ENCODE results near the gene TICAM1.
"Not testable (repeated sequence)": the region's sequence is repeated elsewhere in the genome, so short reads cannot be mapped to it uniquely, and the experiment has no call there.

The TICAM1 gene

GRCh38 chr19:4822354-4822753 is 9.2 kb downstream of the TICAM1 start:
- H3K27me3 Mint-ChIP-seq; H3K36me3 Mint-ChIP-seq; H3K4me1 Mint-ChIP-seq (ENCODE audit: low read depth); H3K4me3 Mint-ChIP-seq; H3K9me3 Mint-ChIP-seq (ENCODE audit: low read depth); H3K27ac Mint-ChIP-seq: not testable (repeated sequence)

GRCh38 chr19:4821265-4821664 is 10.2 kb downstream of the TICAM1 start:
- Mint-ChIP-seq H3K27me3 (no peaks in the 10 kb centered on the region), H3K27ac (no peak overlapping the region), H3K4me1 (ENCODE audit: low read depth) (peaks cover 2% of the 10 kb centered on the region), H3K36me3 (peaks cover 2% of the 10 kb centered on the region), H3K9me3 (ENCODE audit: low read depth) (no peaks in the 10 kb centered on the region), H3K4me3 (no peak overlapping the region)

GRCh38 chr19:4817467-4818277 is 13.8 kb downstream of the TICAM1 start:
- Mint-ChIP-seq H3K36me3 (peaks cover 2% of the 10 kb centered on the region), H3K27ac (peak overlapping the region; percentile 58), H3K4me1 (ENCODE audit: low read depth) (peaks cover 9% of the 10 kb centered on the region), H3K4me3 (no peak overlapping the region), H3K9me3 (ENCODE audit: low read depth) (no peaks in the 10 kb centered on the region), H3K27me3 (no peaks in the 10 kb centered on the region)

GRCh38 chr19:4816950-4817278 is 14.6 kb downstream of the TICAM1 start:
- Mint-ChIP-seq H3K27me3 (no peaks in the 10 kb centered on the region), H3K4me1 (ENCODE audit: low read depth) (peaks cover 7% of the 10 kb centered on the region), H3K4me3 (no peak overlapping the region), H3K36me3 (peaks cover 2% of the 10 kb centered on the region), H3K9me3 (ENCODE audit: low read depth) (no peaks in the 10 kb centered on the region), H3K27ac (no peak overlapping the region)

GRCh38 chr19:4816202-4816949 is 15.1 kb downstream of the TICAM1 start:
- peaks cover 1% of the 10 kb centered on the region for H3K36me3 Mint-ChIP-seq
- H3K4me3 Mint-ChIP-seq = no peak overlapping the region
- no peak overlapping the region for H3K27ac Mint-ChIP-seq
- H3K9me3 Mint-ChIP-seq (ENCODE audit: low read depth) = no peaks in the 10 kb centered on the region
- no peaks in the 10 kb centered on the region for H3K27me3 Mint-ChIP-seq
- peaks cover 9% of the 10 kb centered on the region for H3K4me1 Mint-ChIP-seq (ENCODE audit: low read depth)

GRCh38 chr19:4815426-4816201 is 15.9 kb downstream of the TICAM1 start:
- no peaks in the 10 kb centered on the region for H3K36me3 Mint-ChIP-seq
- peak overlapping the region; percentile 81 for H3K27ac Mint-ChIP-seq
- no peaks in the 10 kb centered on the region for H3K9me3 Mint-ChIP-seq (ENCODE audit: low read depth)
- H3K4me1 Mint-ChIP-seq (ENCODE audit: low read depth) = peaks cover 9% of the 10 kb centered on the region
- H3K27me3 Mint-ChIP-seq = no peaks in the 10 kb centered on the region
- peak overlapping the region; percentile 82 for H3K4me3 Mint-ChIP-seq

- Mint-ChIP-seq H3K36me3 (no peaks in the 10 kb centered on the region), H3K4me1 (ENCODE audit: low read depth) (peaks cover 9% of the 10 kb centered on the region), H3K27ac (peak overlapping the region; percentile 81), H3K9me3 (ENCODE audit: low read depth) (no peaks in the 10 kb centered on the region), H3K27me3 (no peaks in the 10 kb centered on the region), H3K4me3 (peak overlapping the region; percentile 82)
These were observed 16.7 kb downstream of the TICAM1 start for GRCh38 chr19:4814625-4815425.

- no peaks in the 10 kb centered on the region for H3K36me3 Mint-ChIP-seq
- no peak overlapping the region for H3K27ac Mint-ChIP-seq
- H3K27me3 Mint-ChIP-seq = no peaks in the 10 kb centered on the region
- no peaks in the 10 kb centered on the region for H3K9me3 Mint-ChIP-seq (ENCODE audit: low read depth)
- peaks cover 9% of the 10 kb centered on the region for H3K4me1 Mint-ChIP-seq (ENCODE audit: low read depth)
- no peak overlapping the region for H3K4me3 Mint-ChIP-seq
These were observed 20.0 kb downstream of the TICAM1 start for GRCh38 chr19:4811328-4812131.

- peaks cover 2% of the 10 kb centered on the region for H3K4me1 Mint-ChIP-seq (ENCODE audit: low read depth)
- no peaks in the 10 kb centered on the region for H3K9me3 Mint-ChIP-seq (ENCODE audit: low read depth)
- no peak overlapping the region for H3K27ac Mint-ChIP-seq
- no peaks in the 10 kb centered on the region for H3K36me3 Mint-ChIP-seq
- H3K27me3 Mint-ChIP-seq = no peaks in the 10 kb centered on the region
- no peak overlapping the region for H3K4me3 Mint-ChIP-seq
These were observed 24.3 kb downstream of the TICAM1 start for GRCh38 chr19:4807188-4807587.

- Mint-ChIP-seq H3K27ac (no peak overlapping the region), H3K9me3 (ENCODE audit: low read depth) (no peaks in the 10 kb centered on the region), H3K27me3 (no peaks in the 10 kb centered on the region), H3K4me3 (no peak overlapping the region), H3K4me1 (ENCODE audit: low read depth) (no peaks in the 10 kb centered on the region), H3K36me3 (no peaks in the 10 kb centered on the region)
These were observed 25.1 kb downstream of the TICAM1 start for GRCh38 chr19:4806384-4806783.

- H3K27me3 Mint-ChIP-seq; H3K9me3 Mint-ChIP-seq (ENCODE audit: low read depth); H3K27ac Mint-ChIP-seq; H3K4me3 Mint-ChIP-seq; H3K4me1 Mint-ChIP-seq (ENCODE audit: low read depth); H3K36me3 Mint-ChIP-seq: not testable (repeated sequence)
These were observed 26.4 kb downstream of the TICAM1 start for GRCh38 chr19:4805140-4805539.

GRCh38 chr19:4803736-4804695 is 27.5 kb downstream of the TICAM1 start:
- H3K9me3 Mint-ChIP-seq (ENCODE audit: low read depth) = no peaks in the 10 kb centered on the region
- no peak overlapping the region for H3K27ac Mint-ChIP-seq
- H3K4me3 Mint-ChIP-seq = no peak overlapping the region
- H3K36me3 Mint-ChIP-seq = no peaks in the 10 kb centered on the region
- H3K27me3 Mint-ChIP-seq = no peaks in the 10 kb centered on the region
- no peaks in the 10 kb centered on the region for H3K4me1 Mint-ChIP-seq (ENCODE audit: low read depth)

GRCh38 chr19:4802711-4803110 is 28.8 kb downstream of the TICAM1 start:
- no peak overlapping the region for H3K27ac Mint-ChIP-seq
- no peak overlapping the region for H3K4me3 Mint-ChIP-seq
- no peaks in the 10 kb centered on the region for H3K27me3 Mint-ChIP-seq
- H3K9me3 Mint-ChIP-seq (ENCODE audit: low read depth) = no peaks in the 10 kb centered on the region
- H3K36me3 Mint-ChIP-seq = no peaks in the 10 kb centered on the region
- peaks cover 2% of the 10 kb centered on the region for H3K4me1 Mint-ChIP-seq (ENCODE audit: low read depth)
